Transverse colon (tissue), 4 donors: ENCODE results near the gene F10.

ENCODE experiments used
- CTCF ChIP-seq, 5 experiments: fragments of 200-600 bp in 3 of 5; fragments of 450-650 bp in 2 of 5; sonication (generic) in 3 of 5; IDR thresholded peaks; 1 replicate in 2 of 5; 2 replicates in 3 of 5; pipeline ENCODE4 v1.5.1; 2016 to 2017; ENCODE audit warnings: antibody characterized with exemption in 5 of 5, inconsistent platforms in 3 of 5, mild to moderate bottlenecking in 2 of 5, moderate library complexity in 1 of 5
- POLR2A ChIP-seq: fragments of 450-650 bp; IDR thresholded peaks from one replicate; pipeline ENCODE4 v1.6.1; 2016; ENCODE audit warnings: antibody characterized with exemption, mild to moderate bottlenecking, moderate library complexity
- POLR2AphosphoS5 ChIP-seq, 3 donors: sonication (generic); formaldehyde crosslinking; IDR thresholded peaks; one replicate each; pipeline ENCODE4 v1.6.1; 2016; ENCODE audit warnings: antibody characterized with exemption in 3 of 3

GRCh38 chr13:113080361-113080831 lies 42.2 kb upstream of the F10 start:
- TF ChIP-seq POLR2A (no peak), CTCF (IDR thresholded peaks at IDR 0.05) (no peak), POLR2AphosphoS5 (IDR thresholded peaks at IDR 0.05) (no peak)
